HL-60 (cell line): ENCODE measurements around the gene SDF4.

Experiments used
- DNase-seq, 2 experiments: peaks; one replicate each; pipeline ENCODE4 v3.0.0-alpha.2; 2010 to 2020; ENCODE audit warnings: low read depth in 1 of 2, low spot score in 1 of 2
- H3K27ac ChIP-seq: fragments of 250-450 bp; sonication (Bioruptor Pico); replicated peaks from 2 replicates; pipeline ENCODE4 v1.5.1; 2020; ENCODE audit warnings: mild to moderate bottlenecking, moderate library complexity
- H3K27me3 ChIP-seq: fragments of 250-450 bp; sonication (Bioruptor Pico); 2 replicates; pipeline ENCODE4 v1.5.1; 2021; ENCODE audit warnings: mild to moderate bottlenecking, moderate library complexity; ENCODE audit not compliant: insufficient read depth, poor library complexity, severe bottlenecking
- H3K4me3 ChIP-seq: replicated peaks from 2 replicates; pipeline ENCODE4 v1.5.1; 2011; ENCODE audit warnings: mild to moderate bottlenecking, control low read depth, low read length; ENCODE audit not compliant: insufficient read depth
- CTCF ChIP-seq: IDR thresholded peaks from one replicate; pipeline ENCODE4 v1.5.1; 2011; ENCODE audit warnings: low read length, control low read depth, inconsistent platforms; ENCODE audit not compliant: insufficient read depth
- GABPA ChIP-seq: IDR thresholded peaks from 2 replicates; pipeline ENCODE4 v1.6.1; 2012; ENCODE audit warnings: low read depth
- POLR2AphosphoS5 ChIP-seq: IDR thresholded peaks from 2 replicates; pipeline ENCODE4 v1.6.1; 2012; ENCODE audit warnings: low read depth
- REST ChIP-seq: IDR thresholded peaks from 2 replicates; pipeline ENCODE4 v1.6.1; 2012; ENCODE audit warnings: low read depth; ENCODE audit not compliant: insufficient replicate concordance
- SPI1 ChIP-seq: IDR thresholded peaks from 2 replicates; pipeline ENCODE4 v1.6.1; 2012; ENCODE audit warnings: low read depth, mild to moderate bottlenecking, borderline replicate concordance

Gene SDF4

GRCh38 chr1:1181938-1182410 lies 49.8 kb downstream of the SDF4 start:
- TF ChIP-seq SPI1 (no peak), GABPA (no peak), REST (no peak), POLR2AphosphoS5 (no peak), CTCF (no peak)
- Histone ChIP-seq H3K4me3 (no peak overlapping the region), H3K27me3 (peaks cover 6% of the 10 kb centered on the region), H3K27ac (no peak overlapping the region)
- no peak for DNase-seq

- H3K4me3 ChIP-seq: no peak overlapping the region
- no peak overlapping the region for H3K27ac ChIP-seq
- H3K27me3 ChIP-seq: peaks cover 6% of the 10 kb centered on the region
- no peak for TF ChIP-seq POLR2AphosphoS5
- TF ChIP-seq GABPA: no peak
- TF ChIP-seq SPI1: no peak
- no peak for TF ChIP-seq CTCF
- TF ChIP-seq REST: no peak
- DNase-seq: no peak
Measured at GRCh38 chr1:1181129-1181937, 50.5 kb downstream of the SDF4 start.

GRCh38 chr1:1179983-1180861 lies 51.6 kb downstream of the SDF4 start:
- Histone ChIP-seq H3K4me3 (no peak overlapping the region), H3K27ac (no peak overlapping the region), H3K27me3 (peaks cover 6% of the 10 kb centered on the region)
- no peak for DNase-seq
- TF ChIP-seq SPI1 (no peak), CTCF (no peak), REST (no peak), POLR2AphosphoS5 (no peak), GABPA (no peak)
